Measurements from ENCODE around the gene RMND1. TPM values are rescaled to one million over a fixed set of nuclear protein-coding genes. Genes with fewer than 3 reads are reported as not detected.
"Not testable (repeated sequence)": the region's sequence is repeated elsewhere in the genome, so short reads cannot be mapped to it uniquely, and the experiment has no call there.

RMND1 gene
- total RNA-seq, 1 experiment from 2014 or later, result 19.8 TPM

- peak; percentile 97 for DNase-seq (ENCODE audit: low spot score)
- in situ Hi-C loops (cut with HindIII; ENCODE audit: low sequenced_read_pairs), result no loop called here
Measured at GRCh38 chr6:151390276-151390850, 61.6 kb downstream of the RMND1 start.

- peak; percentile 67 for DNase-seq (ENCODE audit: low spot score)
- in situ Hi-C loops (cut with HindIII; ENCODE audit: low sequenced_read_pairs), result no loop called here
Measured at GRCh38 chr6:151389618-151390275, 62.2 kb downstream of the RMND1 start.

- in situ Hi-C loops (cut with HindIII; ENCODE audit: low sequenced_read_pairs), result no loop called here
Measured at GRCh38 chr6:151388997-151389617, 62.8 kb downstream of the RMND1 start.

GRCh38 chr6:151388236-151388635, 63.7 kb downstream of the RMND1 start:
- no peak for DNase-seq (ENCODE audit: low spot score)
- in situ Hi-C loops (cut with HindIII; ENCODE audit: low sequenced_read_pairs), result no loop called here

More at GRCh38 chr6:151388997-151389617, 62.8 kb downstream of the RMND1 start:
- DNase-seq (ENCODE audit: low spot score), result no peak

- no peak for DNase-seq (ENCODE audit: low spot score)
- in situ Hi-C loops (cut with HindIII; ENCODE audit: low sequenced_read_pairs), result no loop called here
Measured at GRCh38 chr6:151387175-151387970, 64.6 kb downstream of the RMND1 start.

GRCh38 chr6:151385177-151385576, 66.7 kb downstream of the RMND1 start:
- DNase-seq (ENCODE audit: low spot score), result no peak
- in situ Hi-C loops (cut with HindIII; ENCODE audit: low sequenced_read_pairs), result no loop called here

GRCh38 chr6:151384151-151384550, 67.8 kb downstream of the RMND1 start:
- DNase-seq (ENCODE audit: low spot score), result no peak
- in situ Hi-C loops (cut with HindIII; ENCODE audit: low sequenced_read_pairs), result no loop called here

GRCh38 chr6:151382631-151383030, 69.3 kb downstream of the RMND1 start:
- DNase-seq (ENCODE audit: low spot score); in situ Hi-C loops (cut with HindIII; ENCODE audit: low sequenced_read_pairs): not testable (repeated sequence)

GRCh38 chr6:151381722-151382121, 70.2 kb downstream of the RMND1 start:
- in situ Hi-C loops (cut with HindIII; ENCODE audit: low sequenced_read_pairs), result no loop called here
- DNase-seq (ENCODE audit: low spot score), result no peak

- in situ Hi-C loops (cut with HindIII; ENCODE audit: low sequenced_read_pairs), result no loop called here
- DNase-seq (ENCODE audit: low spot score), result no peak
Measured at GRCh38 chr6:151380848-151381205, 71.1 kb downstream of the RMND1 start.

GRCh38 chr6:151379933-151380847, 71.7 kb downstream of the RMND1 start:
- in situ Hi-C loops (cut with HindIII; ENCODE audit: low sequenced_read_pairs), result no loop called here
- DNase-seq (ENCODE audit: low spot score), result peak; percentile 41

GRCh38 chr6:151377095-151377494, 74.8 kb downstream of the RMND1 start:
- in situ Hi-C loops (cut with HindIII; ENCODE audit: low sequenced_read_pairs), result no loop called here
- no peak for DNase-seq (ENCODE audit: low spot score)

- no peak for DNase-seq (ENCODE audit: low spot score)
- in situ Hi-C loops (cut with HindIII; ENCODE audit: low sequenced_read_pairs), result no loop called here
Measured at GRCh38 chr6:151376440-151376839, 75.5 kb downstream of the RMND1 start.

GRCh38 chr6:151375833-151376232, 76.1 kb downstream of the RMND1 start:
- in situ Hi-C loops (cut with HindIII; ENCODE audit: low sequenced_read_pairs), result no loop called here
- DNase-seq (ENCODE audit: low spot score), result no peak

GRCh38 chr6:151374036-151374683, 77.8 kb downstream of the RMND1 start:
- in situ Hi-C loops (cut with HindIII; ENCODE audit: low sequenced_read_pairs), result no loop called here

GRCh38 chr6:151372164-151372563, 79.8 kb downstream of the RMND1 start:
- in situ Hi-C loops (cut with HindIII; ENCODE audit: low sequenced_read_pairs), result no loop called here
- no peak for DNase-seq (ENCODE audit: low spot score)

More at GRCh38 chr6:151374036-151374683, 77.8 kb downstream of the RMND1 start:
- no peak for DNase-seq (ENCODE audit: low spot score)

- no peak for DNase-seq (ENCODE audit: low spot score)
- in situ Hi-C loops (cut with HindIII; ENCODE audit: low sequenced_read_pairs), result no loop called here
Measured at GRCh38 chr6:151370509-151371078, 81.3 kb downstream of the RMND1 start.

GRCh38 chr6:151365233-151365632, 86.7 kb downstream of the RMND1 start:
- DNase-seq (ENCODE audit: low spot score), result no peak
- in situ Hi-C loops (cut with HindIII; ENCODE audit: low sequenced_read_pairs), result no loop called here

Data from G401 (cell line).